Measurements from ENCODE around the gene TAF1B.
"Not testable (repeated sequence)": the region's sequence is repeated elsewhere in the genome, so short reads cannot be mapped to it uniquely, and the experiment has no call there.

The TAF1B gene

GRCh38 chr2:9832586-9832985, 10.7 kb upstream of the TAF1B start:
- peak; percentile 31 for DNase-seq

GRCh38 chr2:9835068-9835467, 8.2 kb upstream of the TAF1B start:
- DNase-seq: not testable (repeated sequence)

GRCh38 chr2:9836074-9836473, 7.2 kb upstream of the TAF1B start:
- no peak for DNase-seq

DNA sequence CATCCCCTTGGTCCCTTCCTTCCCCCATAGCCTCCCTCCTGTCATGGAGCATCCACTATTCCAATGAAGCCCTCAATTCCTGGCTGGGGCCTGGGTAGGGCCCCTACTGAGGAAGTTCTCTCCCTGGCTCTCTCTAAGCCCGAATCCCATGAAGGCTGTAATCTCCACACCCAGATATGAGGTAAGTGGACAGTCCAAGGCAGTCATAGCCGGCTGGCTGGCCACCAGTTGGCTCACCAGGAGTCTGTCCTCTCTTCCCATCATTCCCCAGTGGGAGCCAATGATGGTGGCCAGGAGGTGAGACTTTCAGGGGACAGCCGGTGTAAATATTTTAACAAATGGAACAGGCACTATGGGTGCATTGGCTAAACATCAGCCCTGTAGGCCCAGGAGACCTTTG, 6.8 kb upstream of the TAF1B start:
- DNase-seq: no peak

GRCh38 chr2:9837451-9837850, 5.8 kb upstream of the TAF1B start:
- no peak for DNase-seq

DNA sequence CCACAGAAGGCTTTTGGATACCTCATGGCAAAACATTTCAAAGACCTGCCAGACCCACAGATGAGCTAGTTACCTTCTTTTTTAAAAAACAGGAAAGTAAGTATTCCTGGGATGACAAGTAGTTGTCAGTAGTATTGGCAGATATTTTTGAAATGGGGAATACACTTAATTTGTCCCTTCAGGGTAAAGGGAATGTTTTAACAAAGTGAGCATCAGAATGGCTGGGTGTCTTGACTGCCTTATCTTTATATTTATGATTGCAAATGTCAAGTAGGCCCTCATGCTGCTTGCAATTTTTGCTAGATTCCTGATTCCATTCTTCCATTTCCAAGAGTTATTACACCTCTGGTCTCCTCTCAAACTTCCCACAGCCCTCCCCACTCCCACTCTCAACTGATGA, 4.9 kb upstream of the TAF1B start:
- no peak for DNase-seq

GRCh38 chr2:9842487-9843228, 616 bp upstream of the TAF1B start:
- no peak for DNase-seq

GRCh38 chr2:9844036-9844483, 786 bp downstream of the TAF1B start:
- DNase-seq: no peak

- DNase-seq: no peak
Observed at GRCh38 chr2:9844576-9844975, 1.3 kb downstream of the TAF1B start.

GRCh38 chr2:9846554-9846953, 3.3 kb downstream of the TAF1B start:
- peak; percentile 65 for DNase-seq

DNA sequence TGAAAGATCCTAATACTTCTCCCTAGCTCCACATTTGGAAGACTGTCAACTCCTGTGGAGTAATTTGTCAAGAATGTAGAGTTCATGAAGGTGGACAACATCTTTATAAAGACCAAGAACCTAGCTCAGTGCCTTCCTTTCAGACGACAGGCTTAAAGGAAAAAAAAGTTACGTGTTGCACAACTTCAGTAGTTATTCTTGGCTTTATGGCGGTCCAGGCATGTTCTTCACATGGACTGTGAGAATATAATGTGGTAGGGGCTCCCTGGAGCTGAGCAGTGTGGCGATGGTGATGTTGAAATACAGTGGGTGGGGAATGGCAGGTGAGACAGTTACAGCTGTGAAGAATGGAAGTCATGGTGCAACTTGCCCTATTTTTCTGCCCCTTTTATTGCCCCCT, 3.9 kb downstream of the TAF1B start:
- peak; percentile 70 for DNase-seq

DNA sequence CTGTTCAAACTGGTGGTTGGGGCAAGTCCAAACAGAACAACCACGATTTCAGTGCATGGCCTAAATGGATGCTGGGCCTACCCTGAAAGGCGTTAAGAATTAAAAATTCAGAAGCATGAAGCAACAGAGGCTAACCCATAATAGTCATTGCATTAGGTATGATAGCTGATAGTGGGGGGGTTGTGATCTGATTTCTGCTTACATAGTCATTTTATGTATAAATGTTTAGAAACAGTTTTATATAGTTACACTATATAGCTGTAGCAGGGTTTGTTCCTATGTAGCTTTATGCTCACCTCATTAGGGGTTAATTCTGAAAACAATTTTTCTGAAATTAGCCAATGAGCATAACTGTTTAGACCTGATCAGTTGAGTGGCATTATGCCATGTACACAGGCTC, 9.6 kb downstream of the TAF1B start:
- no peak for DNase-seq

- no peak for DNase-seq
Observed at GRCh38 chr2:9857814-9858729, 14.8 kb downstream of the TAF1B start.

- DNase-seq: no peak
Observed at GRCh38 chr2:9858730-9859068, 15.4 kb downstream of the TAF1B start.

- not testable (repeated sequence) for DNase-seq
Observed at GRCh38 chr2:9860922-9861580, 17.8 kb downstream of the TAF1B start.

DNA sequence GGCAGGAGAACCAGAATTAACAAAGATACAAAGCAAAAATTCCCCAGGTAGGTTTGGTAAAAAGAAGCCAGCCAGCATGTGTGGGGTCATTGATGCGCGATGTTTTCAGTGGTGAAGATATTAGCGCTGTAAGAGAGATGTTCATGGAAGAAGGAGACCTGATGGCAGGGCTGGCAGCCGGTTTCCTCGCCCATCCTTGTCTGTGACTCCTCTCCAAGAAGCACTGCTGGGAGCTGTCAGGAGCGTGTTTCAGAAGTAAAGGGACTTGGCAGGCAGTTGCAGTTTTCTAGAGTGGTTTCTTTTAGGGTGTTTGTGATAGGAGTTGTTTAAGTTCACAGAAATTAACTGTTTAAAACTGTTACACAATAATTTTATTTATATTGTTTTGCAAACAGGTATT, 24.6 kb downstream of the TAF1B start:
- no peak for DNase-seq

DNA sequence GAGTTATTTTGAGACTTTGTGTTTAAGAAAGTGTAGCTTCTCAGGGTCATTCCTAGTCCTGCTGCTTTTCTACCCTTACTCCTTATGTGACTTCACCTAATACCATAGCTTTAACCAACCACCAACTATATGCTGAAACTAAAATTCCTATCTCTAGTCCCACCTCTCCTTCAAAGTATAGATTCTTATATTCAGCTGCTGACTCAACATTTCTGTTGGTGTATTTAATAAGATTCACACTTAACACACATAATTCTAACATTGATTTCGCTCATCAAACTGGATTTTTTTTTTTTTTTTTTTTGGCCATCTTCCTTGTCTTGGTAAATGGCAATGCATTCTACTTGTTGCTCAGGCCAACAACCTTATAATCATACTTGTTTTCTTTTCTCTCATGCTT, 30.1 kb downstream of the TAF1B start:
- no peak for DNase-seq

- DNase-seq: no peak
Observed at GRCh38 chr2:9877026-9877425, 33.8 kb downstream of the TAF1B start.

GRCh38 chr2:9877726-9878125, 34.5 kb downstream of the TAF1B start:
- no peak for DNase-seq

DNA sequence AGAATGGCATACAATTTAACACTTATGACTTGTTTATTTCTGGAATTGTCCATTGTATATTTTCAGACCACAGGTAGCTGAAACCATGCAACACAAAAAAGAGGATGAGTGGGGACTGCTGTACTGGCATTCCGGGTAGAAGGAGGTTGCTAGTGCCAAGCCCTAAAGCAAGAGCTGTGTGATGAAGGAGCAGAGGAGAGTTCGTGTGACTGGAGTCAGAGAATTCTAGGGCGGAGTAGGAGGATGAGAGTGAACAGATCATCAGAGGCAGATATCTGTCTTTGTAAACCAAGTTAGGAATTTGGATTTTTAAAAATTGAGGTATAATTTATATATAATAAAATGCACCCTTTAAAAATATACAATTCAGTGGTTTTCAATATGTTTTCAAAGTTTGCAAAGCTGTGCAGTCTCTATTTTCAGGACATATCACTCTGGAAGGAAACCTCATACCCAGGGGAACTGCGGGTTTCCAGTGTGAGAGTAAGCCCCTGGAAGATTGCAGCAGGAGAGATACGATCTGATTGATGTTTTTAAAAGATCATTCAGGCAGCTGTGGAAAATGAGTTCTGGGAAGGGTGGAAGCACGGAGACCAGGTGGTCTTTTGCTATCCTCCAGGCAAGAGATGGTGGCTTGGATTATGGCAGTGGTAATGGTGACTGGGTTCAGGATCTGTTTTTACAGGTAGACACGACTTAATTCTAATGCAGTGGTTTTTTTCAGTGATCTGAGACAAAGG, 36.4 kb downstream of the TAF1B start:
- no peak for DNase-seq

DNA sequence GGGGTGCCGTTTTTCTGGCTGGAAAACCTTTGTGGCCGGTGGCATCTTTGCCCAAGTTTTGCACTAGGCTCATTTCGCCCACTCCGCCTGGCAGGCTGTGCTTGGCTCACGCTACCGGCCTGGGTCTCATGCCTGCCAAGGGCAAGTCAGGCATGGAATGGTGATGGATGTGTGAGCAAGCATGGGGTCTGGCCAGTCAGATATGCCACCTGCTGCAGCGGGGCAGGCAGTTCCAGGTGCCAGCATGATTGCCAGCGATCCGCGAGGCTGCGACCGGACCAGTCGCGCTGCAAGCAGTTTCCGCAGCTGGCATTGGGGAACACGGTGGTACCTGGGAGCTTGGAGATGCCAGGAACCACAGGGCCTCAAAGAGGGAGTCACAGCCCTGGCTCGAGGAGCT, 40.6 kb downstream of the TAF1B start:
- no peak for DNase-seq

GRCh38 chr2:9884436-9884835, 41.2 kb downstream of the TAF1B start:
- DNase-seq: no peak
